Aorta (tissue), 5 donors: ENCODE measurements around the gene HEY2. TPM values are rescaled to one million over a fixed set of nuclear protein-coding genes. Genes with fewer than 3 reads are reported as not detected.

Source experiments
- ATAC-seq: fragments of 200-7000 bp; cut with Tn5 transposase; one replicate; pipeline ENCODE4 v1.9.1; 2022; ENCODE audit warnings: moderate library complexity; ENCODE audit not compliant: low FRiP score
- DNase-seq, 2 donors: peaks; one replicate each; pipeline ENCODE4 v3.0.0-alpha.2; 2020
- H3K27ac ChIP-seq, 2 donors: one replicate each; pipeline ENCODE4 v1.5.1; 2013; ENCODE audit warnings: low read length in 2 of 2, mild to moderate bottlenecking in 2 of 2, moderate library complexity in 2 of 2, control low read depth in 1 of 2, inconsistent platforms in 1 of 2, low read depth in 1 of 2
- H3K27me3 ChIP-seq, 2 donors: one replicate each; pipeline ENCODE4 v1.6.1; 2013; ENCODE audit warnings: control low read depth in 1 of 2, low read length in 1 of 2, mild to moderate bottlenecking in 1 of 2, moderate library complexity in 1 of 2; ENCODE audit not compliant: insufficient read depth in 2 of 2, control insufficient read depth in 1 of 2
- H3K36me3 ChIP-seq, 2 donors: one replicate each; pipeline ENCODE4 v1.6.1; 2013; ENCODE audit warnings: control low read depth in 1 of 2, low read length in 1 of 2, mild to moderate bottlenecking in 1 of 2; ENCODE audit not compliant: insufficient read depth in 2 of 2, control insufficient read depth in 1 of 2
- H3K4me1 ChIP-seq, 2 donors: one replicate each; pipeline ENCODE4 v1.6.1; 2013; ENCODE audit warnings: low read length in 2 of 2, control low read depth in 1 of 2, mild to moderate bottlenecking in 1 of 2, moderate library complexity in 1 of 2; ENCODE audit not compliant: insufficient read depth in 2 of 2, control insufficient read depth in 1 of 2
- H3K4me3 ChIP-seq, 2 donors: one replicate each; pipeline ENCODE4 v1.5.1; 2013; ENCODE audit warnings: low read length in 2 of 2, control low read depth in 1 of 2, mild to moderate bottlenecking in 1 of 2
- H3K9me3 ChIP-seq: one replicate; pipeline ENCODE4 v1.6.1; 2013; ENCODE audit warnings: mild to moderate bottlenecking, low read length; ENCODE audit not compliant: control insufficient read depth
- WGBS, 2 donors: extraction: QIAGEN DNeasy Blood & Tissue Kit; methylation state at CpG; one replicate each; pipeline ENCODE4 v1.1.7; 2013; 5-methylcytosine and 5-hydroxymethylcytosine counted together
- intact Hi-C, 2 donors: fragments of 100-400 bp; cut with DNase I; formaldehyde crosslinking; loops; one replicate each; pipeline versions ENCODE4 v1.14.2 to v1.15.0; 2022
- polyA plus RNA-seq, 2 donors: library from polyadenylated mRNA; stranded (reverse); fragments of 200-250 nt; gene quantifications; one replicate each; pipeline ENCODE4 v1.2.3, GENCODE V29; 2013
- total RNA-seq, 2 donors: library from RNA; stranded (reverse); fragmentation: NEBNext Ultra II Directional; extraction: Animal tissue kit (Norgen Biotek cat#: 25700); gene quantifications; one replicate each; pipeline ENCODE4 v1.2.1, GENCODE V29; 2021
- donor health status: healthy with polysubstance abuse.
- donor health status: Bipolar disorder and iron deficiency.
- donor health status: DM: no; HTN: no; CAD: no.
- donor health status: DM: no; HTN: no; CAD: no.
- donor health status: DM: yes; HTN: yes; CAD: no.

HEY2 gene
- total and polyA plus RNA-seq, 4 donors: 19.1 to 46.1 (median 24.5) TPM

GRCh38 chr6:125717120-125717731 is 32.2 kb upstream of the HEY2 start:
- DNase-seq: no peak
- WGBS, 2 donors: 90% methylated on average over 2 of the region's 2 CpGs

GRCh38 chr6:125718109-125718508 is 31.3 kb upstream of the HEY2 start:
- ATAC-seq: no peak
- Histone ChIP-seq H3K36me3 (no peaks in the 10 kb centered on the region), H3K4me3 (no peak overlapping the region), H3K9me3 (no peaks in the 10 kb centered on the region), H3K4me1 (peaks cover 0 to 2% of the 10 kb centered on the region in 2 donors), H3K27ac (no peak overlapping the region), H3K27me3 (no peaks in the 10 kb centered on the region)
- WGBS, 2 donors: 94% methylated on average over 2 of the region's 2 CpGs
- intact Hi-C loops: no loop called here
- DNase-seq: no peak

More at GRCh38 chr6:125717120-125717731, 32.2 kb upstream of the HEY2 start:
- no peak for ATAC-seq
- Histone ChIP-seq H3K27ac (no peak overlapping the region), H3K27me3 (no peaks in the 10 kb centered on the region), H3K4me3 (no peak overlapping the region), H3K4me1 (peaks cover 0 to 2% of the 10 kb centered on the region in 2 donors), H3K36me3 (no peaks in the 10 kb centered on the region), H3K9me3 (no peaks in the 10 kb centered on the region)
- intact Hi-C loops: no loop called here

- H3K27ac ChIP-seq: no peak overlapping the region
- intact Hi-C loops: no loop called here
- no peak for ATAC-seq
These were observed 26.5 kb upstream of the HEY2 start for GRCh38 chr6:125722886-125723285.

GRCh38 chr6:125727216-125727615 is 22.2 kb upstream of the HEY2 start:
- Histone ChIP-seq H3K36me3 (no peaks in the 10 kb centered on the region), H3K9me3 (no peaks in the 10 kb centered on the region), H3K4me3 (no peak overlapping the region), H3K4me1 (no peaks in the 10 kb centered on the region), H3K27me3 (no peaks in the 10 kb centered on the region), H3K27ac (no peak overlapping the region)
- no peak for DNase-seq
- ATAC-seq: no peak
- intact Hi-C loops: no loop called here

More at GRCh38 chr6:125722886-125723285, 26.5 kb upstream of the HEY2 start:
- no peaks in the 10 kb centered on the region for H3K9me3 ChIP-seq
- no peak for DNase-seq
- no peaks in the 10 kb centered on the region for H3K36me3 ChIP-seq
- H3K27me3 ChIP-seq: no peaks in the 10 kb centered on the region
- H3K4me1 ChIP-seq: no peaks in the 10 kb centered on the region
- H3K4me3 ChIP-seq: no peak overlapping the region

- H3K4me3 ChIP-seq: no peak overlapping the region
- DNase-seq (no peak), ATAC-seq (peak; percentile 54)
- H3K27me3 ChIP-seq: peaks cover 0 to 2% of the 10 kb centered on the region in 2 donors
- no peak overlapping the region for H3K27ac ChIP-seq
- H3K36me3 ChIP-seq: no peaks in the 10 kb centered on the region
- no peaks in the 10 kb centered on the region for H3K4me1 ChIP-seq
- no peaks in the 10 kb centered on the region for H3K9me3 ChIP-seq
- intact Hi-C loops: no loop called here
- WGBS, 2 donors: 71 to 73% methylated on average over 1 of the region's 1 CpG
These were observed 20.7 kb upstream of the HEY2 start for GRCh38 chr6:125728739-125729138.

- no peak overlapping the region for H3K4me3 ChIP-seq
- ATAC-seq (no peak), DNase-seq (no peak)
- intact Hi-C loops: no loop called here
- H3K4me1 ChIP-seq: no peaks in the 10 kb centered on the region
- H3K36me3 ChIP-seq: no peaks in the 10 kb centered on the region
- H3K27ac ChIP-seq: no peak overlapping the region
- H3K9me3 ChIP-seq: no peaks in the 10 kb centered on the region
- H3K27me3 ChIP-seq: peaks cover 0 to 2% of the 10 kb centered on the region in 2 donors
- WGBS, 2 donors: 73 to 75% methylated on average over 2 of the region's 2 CpGs
These were observed 19.4 kb upstream of the HEY2 start for GRCh38 chr6:125729983-125730382.

GRCh38 chr6:125732398-125732797 is 17.0 kb upstream of the HEY2 start:
- H3K27ac ChIP-seq: no peak overlapping the region
- H3K4me1 ChIP-seq: no peaks in the 10 kb centered on the region
- no peak overlapping the region for H3K4me3 ChIP-seq
- no peak for DNase-seq
- H3K9me3 ChIP-seq: no peaks in the 10 kb centered on the region
- intact Hi-C loops: no loop called here
- H3K27me3 ChIP-seq: peaks cover 0 to 2% of the 10 kb centered on the region in 2 donors
- ATAC-seq: no peak
- no peaks in the 10 kb centered on the region for H3K36me3 ChIP-seq

GRCh38 chr6:125733516-125734300 is 15.7 kb upstream of the HEY2 start:
- H3K27me3 ChIP-seq: peaks cover 0 to 2% of the 10 kb centered on the region in 2 donors
- intact Hi-C loops: no loop called here
- ATAC-seq (no peak), DNase-seq (no peak)
- 97 to 98% methylated on average over 3 of the region's 3 CpGs for WGBS, 2 donors
- no peaks in the 10 kb centered on the region for H3K4me1 ChIP-seq
- no peaks in the 10 kb centered on the region for H3K36me3 ChIP-seq
- no peaks in the 10 kb centered on the region for H3K9me3 ChIP-seq
- no peak overlapping the region for H3K27ac ChIP-seq
- no peak overlapping the region for H3K4me3 ChIP-seq

GRCh38 chr6:125738276-125738675 is 11.2 kb upstream of the HEY2 start:
- H3K27ac ChIP-seq: no peak overlapping the region
- H3K4me3 ChIP-seq: no peak overlapping the region
- no peaks in the 10 kb centered on the region for H3K4me1 ChIP-seq
- intact Hi-C loops: no loop called here
- DNase-seq (no peak), ATAC-seq (no peak)
- H3K9me3 ChIP-seq: no peaks in the 10 kb centered on the region
- no peaks in the 10 kb centered on the region for H3K27me3 ChIP-seq
- H3K36me3 ChIP-seq: no peaks in the 10 kb centered on the region
